Psoas muscle (tissue), 8 donors: ENCODE measurements around the gene SCGB1D2. TPM values are rescaled to one million over a fixed set of nuclear protein-coding genes. Genes with fewer than 3 reads are reported as not detected.
"Not testable (repeated sequence)": the region's sequence is repeated elsewhere in the genome, so short reads cannot be mapped to it uniquely, and the experiment has no call there.

Experiments
- ATAC-seq, 4 donors: fragments of 200-7000 bp; cut with Tn5 transposase; one replicate each; pipeline ENCODE4 v1.9.1; 2020; ENCODE audit warnings: moderate library complexity in 3 of 4, mild to moderate bottlenecking in 2 of 4
- DNase-seq, 2 donors: peaks; one replicate each; pipeline ENCODE4 v3.0.0-alpha.2; 2020
- H3K27ac ChIP-seq: fragments of 200-600 bp; one replicate; pipeline ENCODE4 v1.8.0; 2022
- H3K27me3 ChIP-seq, 3 donors: fragments of 200-600 bp in 1 of 3; one replicate each; pipeline versions ENCODE4 v1.6.1 to v1.8.0; 2013 to 2022; ENCODE audit warnings: low read length in 2 of 3, mild to moderate bottlenecking in 2 of 3, moderate library complexity in 1 of 3; ENCODE audit not compliant: insufficient read depth in 3 of 3
- H3K36me3 ChIP-seq, 2 donors: fragments of 200-600 bp in 1 of 2; one replicate each; pipeline versions ENCODE4 v1.6.1 to v1.8.0; 2013 to 2022; ENCODE audit warnings: low read depth in 1 of 2, mild to moderate bottlenecking in 1 of 2, moderate library complexity in 1 of 2; ENCODE audit not compliant: insufficient read depth in 1 of 2
- H3K4me1 ChIP-seq: fragments of 200-600 bp; one replicate; pipeline ENCODE4 v1.8.0; 2022
- H3K4me3 ChIP-seq: fragments of 200-600 bp; one replicate; pipeline ENCODE4 v1.8.0; 2022; ENCODE audit warnings: mild to moderate bottlenecking
- H3K9me3 ChIP-seq: fragments of 200-600 bp; one replicate; pipeline ENCODE4 v1.8.0; 2022
- WGBS, 3 donors: extraction: QIAGEN DNeasy Blood & Tissue Kit; methylation state at CpG; one replicate each; pipeline versions ENCODE4 v1.1.6 to v1.1.7; 2013; 5-methylcytosine and 5-hydroxymethylcytosine counted together
- intact Hi-C, 2 donors: fragments of 100-400 bp; cut with DNase I; formaldehyde crosslinking; loops; one replicate each; pipeline versions ENCODE4 v1.11.0 to v1.14.2; 2022
- polyA plus RNA-seq, 3 donors: library from polyadenylated mRNA; stranded (reverse); fragments of 200-250 nt; gene quantifications; one replicate each; pipeline ENCODE4 v1.2.3, GENCODE V29; 2013
- total RNA-seq, 4 donors: library from RNA; stranded (reverse); fragmentation: NEBNext Ultra II Directional in 2 of 4; extraction: Animal tissue kit (Norgen Biotek cat#: 25700) in 2 of 4; gene quantifications; one replicate each; pipeline versions ENCODE4 v1.2.1 to v1.2.4, GENCODE V29; 2021 to 2023
- TF ChIP-seq, protein P1 (sequence below): fragments of 200-600 bp; IDR thresholded peaks from one replicate; pipeline ENCODE4 v1.8.0; 2022; ENCODE audit warnings: antibody characterized with exemption
- donor health status: healthy with polysubstance abuse.
- donor health status: DM: no; HTN: no; CAD: no; lungs with moderate emphysema.
- donor health status: Bipolar disorder and iron deficiency.
- donor health status: healthy.
- donor health status: DM: yes; HTN: yes; CAD: no.
- donor health status: DM: no; HTN: no; CAD: no.
- donor health status: DM: no; HTN: no; CAD: no.
- donor health status: DM: yes; HTN: yes; CAD: no.

Gene SCGB1D2
- total and polyA plus RNA-seq, 7 donors: 0.67 to 8.8 (median 1.3) TPM; not detected in 1

DNA sequence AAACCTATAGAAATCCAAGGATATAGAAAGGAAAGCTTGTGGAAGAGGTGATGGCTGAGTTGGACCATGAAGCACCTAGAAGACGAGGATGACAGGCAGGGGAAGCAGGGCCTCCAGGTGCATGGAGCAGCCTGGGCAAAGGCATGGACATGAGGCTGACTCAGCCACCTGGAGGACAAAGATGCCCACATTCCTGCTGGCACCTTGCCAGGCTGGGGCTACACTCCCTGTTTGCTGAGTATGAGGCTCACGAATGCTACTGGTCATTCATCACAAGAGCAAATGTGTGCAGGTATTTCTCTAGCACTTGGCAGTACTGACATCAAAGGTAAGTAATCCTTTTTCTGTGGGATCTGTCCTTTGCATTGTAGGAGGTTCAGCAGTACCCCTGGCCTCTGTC, 40.7 kb upstream of the SCGB1D2 start:
- Histone ChIP-seq H3K36me3 (no peaks in the 10 kb centered on the region), H3K9me3 (no peaks in the 10 kb centered on the region), H3K4me3 (no peak overlapping the region), H3K4me1 (no peaks in the 10 kb centered on the region), H3K27ac (no peak overlapping the region), H3K27me3 (peaks cover 0 to 16% (median 2%) of the 10 kb centered on the region in 3 donors)
- TF ChIP-seq, protein P1, sequence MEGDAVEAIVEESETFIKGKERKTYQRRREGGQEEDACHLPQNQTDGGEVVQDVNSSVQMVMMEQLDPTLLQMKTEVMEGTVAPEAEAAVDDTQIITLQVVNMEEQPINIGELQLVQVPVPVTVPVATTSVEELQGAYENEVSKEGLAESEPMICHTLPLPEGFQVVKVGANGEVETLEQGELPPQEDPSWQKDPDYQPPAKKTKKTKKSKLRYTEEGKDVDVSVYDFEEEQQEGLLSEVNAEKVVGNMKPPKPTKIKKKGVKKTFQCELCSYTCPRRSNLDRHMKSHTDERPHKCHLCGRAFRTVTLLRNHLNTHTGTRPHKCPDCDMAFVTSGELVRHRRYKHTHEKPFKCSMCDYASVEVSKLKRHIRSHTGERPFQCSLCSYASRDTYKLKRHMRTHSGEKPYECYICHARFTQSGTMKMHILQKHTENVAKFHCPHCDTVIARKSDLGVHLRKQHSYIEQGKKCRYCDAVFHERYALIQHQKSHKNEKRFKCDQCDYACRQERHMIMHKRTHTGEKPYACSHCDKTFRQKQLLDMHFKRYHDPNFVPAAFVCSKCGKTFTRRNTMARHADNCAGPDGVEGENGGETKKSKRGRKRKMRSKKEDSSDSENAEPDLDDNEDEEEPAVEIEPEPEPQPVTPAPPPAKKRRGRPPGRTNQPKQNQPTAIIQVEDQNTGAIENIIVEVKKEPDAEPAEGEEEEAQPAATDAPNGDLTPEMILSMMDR: no peak
- 80 to 94% (median 80%) methylated on average over 2 of the region's 2 CpGs for WGBS, 3 donors
- DNase-seq (no peak), ATAC-seq (no peak)
- intact Hi-C loops: no loop called here

DNA sequence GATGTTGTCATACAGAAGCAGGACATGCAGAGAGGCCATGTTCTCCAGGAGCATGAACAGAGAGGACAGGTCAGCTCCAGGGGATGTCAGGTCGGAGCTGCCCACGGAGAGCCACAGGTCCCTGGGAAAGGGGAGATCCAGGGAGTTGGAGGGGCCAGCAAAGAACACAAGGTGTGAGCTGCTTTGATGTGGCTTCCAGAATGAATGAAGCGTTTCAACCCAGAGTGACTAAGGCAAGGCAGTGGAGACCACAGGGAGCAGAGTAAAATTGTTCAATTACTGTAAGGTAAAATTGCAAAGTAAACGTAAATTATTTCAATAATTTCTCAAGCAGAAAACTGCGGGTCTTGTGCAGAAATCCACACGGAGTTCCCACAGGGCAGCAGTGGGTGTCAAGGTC, 39.1 kb upstream of the SCGB1D2 start:
- TF ChIP-seq, protein P1: no peak
- intact Hi-C loops: no loop called here
- Histone ChIP-seq H3K4me1 (no peaks in the 10 kb centered on the region), H3K36me3 (no peaks in the 10 kb centered on the region), H3K27me3 (peaks cover 0 to 13% (median 2%) of the 10 kb centered on the region in 3 donors), H3K9me3 (no peaks in the 10 kb centered on the region), H3K4me3 (no peak overlapping the region), H3K27ac (no peak overlapping the region)
- no peak for DNase-seq
- WGBS, 3 donors: 64 to 67% (median 67%) methylated on average over 6 of the region's 6 CpGs
- no peak for ATAC-seq

DNA sequence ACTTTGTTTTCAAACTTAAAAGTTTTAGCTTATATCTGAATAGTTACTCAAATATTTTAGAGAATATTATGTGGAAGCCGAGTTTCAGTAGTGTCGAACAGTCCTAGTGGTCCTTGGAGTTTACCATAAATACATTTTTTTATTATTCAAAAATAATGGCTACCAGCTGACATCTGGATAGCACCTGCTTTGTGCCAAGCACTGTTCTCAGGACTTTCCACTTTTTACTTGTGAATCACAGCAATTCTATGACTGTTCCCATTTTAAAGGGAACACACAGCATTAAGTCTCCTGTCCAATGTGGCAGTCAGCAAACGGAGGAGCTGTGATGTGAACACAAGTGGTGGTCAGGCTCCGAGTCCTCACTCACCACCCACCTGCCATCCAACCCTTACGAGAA, 37.6 kb upstream of the SCGB1D2 start:
- Histone ChIP-seq H3K9me3 (no peaks in the 10 kb centered on the region), H3K4me3 (no peak overlapping the region), H3K27ac (no peak overlapping the region), H3K36me3 (no peaks in the 10 kb centered on the region), H3K4me1 (no peaks in the 10 kb centered on the region), H3K27me3 (peaks cover 0 to 2% (median 0%) of the 10 kb centered on the region in 3 donors)
- ATAC-seq (no peak), DNase-seq (no peak)
- TF ChIP-seq, protein P1: no peak
- intact Hi-C loops: no loop called here
- 76 to 79% (median 76%) methylated on average over 5 of the region's 5 CpGs for WGBS, 3 donors

DNA sequence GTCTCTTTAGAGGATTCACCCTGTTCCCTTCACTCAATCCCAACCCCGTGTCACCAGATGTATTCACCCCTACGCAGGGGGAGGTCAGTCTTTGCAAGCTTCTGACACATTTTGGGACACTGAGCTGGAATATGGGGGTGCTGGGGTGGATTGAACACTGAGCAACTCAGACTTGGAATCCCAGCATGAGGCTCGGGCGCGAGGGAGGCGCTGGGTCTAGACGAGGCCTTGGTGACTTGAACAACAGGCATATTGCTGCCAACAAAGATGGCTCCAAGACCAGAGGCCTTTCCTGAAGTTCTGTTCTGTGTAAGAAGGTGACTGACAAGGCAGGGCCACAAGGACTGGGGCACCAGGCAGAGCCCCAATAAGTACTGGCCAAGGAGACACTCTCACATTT, 36.6 kb upstream of the SCGB1D2 start:
- ATAC-seq (no peak), DNase-seq (no peak)
- intact Hi-C loops: no loop called here
- Histone ChIP-seq H3K4me1 (no peaks in the 10 kb centered on the region), H3K4me3 (no peak overlapping the region), H3K36me3 (no peaks in the 10 kb centered on the region), H3K27me3 (peaks cover 0 to 2% (median 0%) of the 10 kb centered on the region in 3 donors), H3K9me3 (no peaks in the 10 kb centered on the region), H3K27ac (no peak overlapping the region)
- WGBS, 3 donors: 81 to 85% (median 84%) methylated on average over 7 of the region's 7 CpGs
- TF ChIP-seq, protein P1: no peak

DNA sequence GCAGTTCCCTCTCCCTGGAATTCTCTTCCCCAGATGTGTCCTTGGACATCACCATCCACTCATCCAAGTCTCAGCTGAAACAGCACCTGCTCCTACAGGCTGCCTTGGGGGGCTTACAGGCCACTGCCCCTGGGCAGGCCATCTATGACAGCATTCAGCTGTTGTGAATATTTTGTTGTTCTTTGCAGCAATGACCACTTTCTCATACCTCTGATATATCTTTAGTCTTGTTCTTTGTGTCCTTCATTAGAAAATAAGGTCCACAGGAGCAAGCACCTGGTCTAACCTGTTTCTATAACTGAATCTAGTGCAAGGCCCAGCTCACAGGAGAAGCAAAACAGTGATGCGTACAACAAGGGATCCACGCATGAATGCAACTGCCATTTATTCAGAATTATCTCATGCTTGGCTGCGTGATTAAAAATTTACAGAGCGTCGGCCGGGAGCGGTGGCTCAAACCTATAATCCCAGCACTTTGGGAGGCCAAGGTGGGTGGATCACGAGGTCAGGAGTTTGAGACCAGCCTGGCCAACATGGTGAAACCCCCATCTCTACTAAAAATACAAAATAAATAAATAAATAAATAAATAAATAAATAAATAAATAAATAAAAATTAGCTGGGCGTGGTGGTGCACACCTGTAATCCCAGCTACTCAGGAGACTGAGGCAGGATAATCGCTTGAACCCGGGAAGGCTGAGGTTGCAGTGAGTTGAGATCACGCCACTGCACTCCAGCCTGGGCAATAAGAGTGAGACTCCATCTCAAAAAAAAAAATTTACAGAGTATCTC, 35.6 kb upstream of the SCGB1D2 start:
- H3K27ac ChIP-seq, ATAC-seq, H3K4me3 ChIP-seq, H3K27me3 ChIP-seq, H3K9me3 ChIP-seq, H3K36me3 ChIP-seq, H3K4me1 ChIP-seq, DNase-seq, intact Hi-C loops: not testable (repeated sequence)
- 92 to 93% (median 93%) methylated on average over 12 of the region's 12 CpGs for WGBS, 3 donors
